Nephron (organoid): ENCODE data around the gene IL1RAPL1.

ENCODE experiments used
- H3K27ac Mint-ChIP-seq, 3 experiments: 2 replicates each; pipeline ENCODE4 v1.8.0; 2020; ENCODE audit warnings: mixed read lengths in 3 of 3, mild to moderate bottlenecking in 2 of 3, moderate library complexity in 1 of 3
- H3K27me3 Mint-ChIP-seq: 2 replicates; pipeline ENCODE4 v1.8.0; 2021; ENCODE audit warnings: low read depth, mild to moderate bottlenecking, moderate library complexity, mixed read lengths
- H3K36me3 Mint-ChIP-seq: 2 replicates; pipeline ENCODE4 v1.8.0; 2020; ENCODE audit warnings: low read depth, mixed read lengths
- H3K4me1 Mint-ChIP-seq: 2 replicates; pipeline ENCODE4 v1.8.0; 2020; ENCODE audit warnings: mixed read lengths
- H3K4me3 Mint-ChIP-seq, 3 experiments: 2 replicates each; pipeline ENCODE4 v1.8.0; 2020; ENCODE audit warnings: mild to moderate bottlenecking in 3 of 3, mixed read lengths in 3 of 3, moderate library complexity in 2 of 3
- H3K9me3 Mint-ChIP-seq: 2 replicates; pipeline ENCODE4 v1.8.0; 2020; ENCODE audit warnings: mixed read lengths
- CTCF ChIP-seq, 3 experiments: fragments of 200-600 bp; sonication (generic); IDR thresholded peaks; one replicate each; pipeline ENCODE4 v1.5.0; 2021; ENCODE audit warnings: antibody characterized with exemption in 3 of 3; ENCODE audit not compliant: unreplicated experiment in 3 of 3

The IL1RAPL1 gene

GRCh38 chrX:29699239-29699638 lies 1112.0 kb downstream of the IL1RAPL1 start:
- Mint-ChIP-seq H3K27ac (no peak overlapping the region), H3K27me3 (no peaks in the 10 kb centered on the region), H3K36me3 (no peaks in the 10 kb centered on the region), H3K9me3 (peaks cover 2% of the 10 kb centered on the region), H3K4me3 (no peak overlapping the region), H3K4me1 (no peaks in the 10 kb centered on the region)
- no peak for TF ChIP-seq CTCF (IDR thresholded peaks at IDR 0.05; ENCODE audit: unreplicated experiment in 3 of 3)

- no peak overlapping the region for H3K4me3 Mint-ChIP-seq
Measured at GRCh38 chrX:29707088-29707487, 1119.8 kb downstream of the IL1RAPL1 start.

DNA sequence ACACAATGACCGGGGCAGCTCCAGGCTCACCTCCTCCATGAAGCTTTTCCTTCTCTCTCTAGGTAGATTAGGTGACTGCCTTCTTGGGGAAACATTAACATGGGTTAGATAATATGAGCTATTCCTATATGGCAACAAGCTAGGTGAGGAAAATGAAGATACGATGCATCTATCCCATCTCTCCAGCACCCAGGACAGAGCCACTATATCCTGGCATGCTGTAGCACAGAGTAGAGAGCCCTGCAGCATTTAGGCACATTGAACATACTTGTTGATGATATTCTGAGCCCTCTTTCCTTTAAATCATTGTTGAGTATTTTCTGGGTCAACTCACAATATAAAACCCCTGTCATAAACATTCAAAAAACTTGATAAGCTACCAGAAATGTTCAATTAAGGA lies 1133.9 kb downstream of the IL1RAPL1 start:
- TF ChIP-seq CTCF (IDR thresholded peaks at IDR 0.05; ENCODE audit: unreplicated experiment in 3 of 3), result no peak
- Mint-ChIP-seq H3K36me3 (no peaks in the 10 kb centered on the region), H3K9me3 (peaks cover 3% of the 10 kb centered on the region), H3K27me3 (no peaks in the 10 kb centered on the region), H3K27ac (no peak overlapping the region), H3K4me1 (no peaks in the 10 kb centered on the region), H3K4me3 (no peak overlapping the region)

More at GRCh38 chrX:29707088-29707487, 1119.8 kb downstream of the IL1RAPL1 start:
- Mint-ChIP-seq H3K27me3 (no peaks in the 10 kb centered on the region), H3K36me3 (peaks cover 22% of the 10 kb centered on the region), H3K4me1 (no peaks in the 10 kb centered on the region), H3K9me3 (peaks cover 34% of the 10 kb centered on the region), H3K27ac (no peak overlapping the region)
- TF ChIP-seq CTCF (IDR thresholded peaks at IDR 0.05; ENCODE audit: unreplicated experiment in 3 of 3), result no peak

GRCh38 chrX:29724316-29724715 lies 1137.1 kb downstream of the IL1RAPL1 start:
- no peak for TF ChIP-seq CTCF (IDR thresholded peaks at IDR 0.05; ENCODE audit: unreplicated experiment in 3 of 3)
- no peaks in the 10 kb centered on the region for H3K9me3 Mint-ChIP-seq
- H3K27me3 Mint-ChIP-seq, result no peaks in the 10 kb centered on the region
- no peaks in the 10 kb centered on the region for H3K4me1 Mint-ChIP-seq
- H3K36me3 Mint-ChIP-seq, result no peaks in the 10 kb centered on the region
- H3K4me3 Mint-ChIP-seq, result no peak overlapping the region
- H3K27ac Mint-ChIP-seq, result no peak overlapping the region

- H3K9me3 Mint-ChIP-seq, result no peaks in the 10 kb centered on the region
- H3K4me3 Mint-ChIP-seq, result no peak overlapping the region
- H3K27ac Mint-ChIP-seq, result no peak overlapping the region
- TF ChIP-seq CTCF (IDR thresholded peaks at IDR 0.05; ENCODE audit: unreplicated experiment in 3 of 3), result no peak
- H3K27me3 Mint-ChIP-seq, result no peaks in the 10 kb centered on the region
- no peaks in the 10 kb centered on the region for H3K4me1 Mint-ChIP-seq
- no peaks in the 10 kb centered on the region for H3K36me3 Mint-ChIP-seq
Measured at GRCh38 chrX:29726811-29727210, 1139.6 kb downstream of the IL1RAPL1 start.

DNA sequence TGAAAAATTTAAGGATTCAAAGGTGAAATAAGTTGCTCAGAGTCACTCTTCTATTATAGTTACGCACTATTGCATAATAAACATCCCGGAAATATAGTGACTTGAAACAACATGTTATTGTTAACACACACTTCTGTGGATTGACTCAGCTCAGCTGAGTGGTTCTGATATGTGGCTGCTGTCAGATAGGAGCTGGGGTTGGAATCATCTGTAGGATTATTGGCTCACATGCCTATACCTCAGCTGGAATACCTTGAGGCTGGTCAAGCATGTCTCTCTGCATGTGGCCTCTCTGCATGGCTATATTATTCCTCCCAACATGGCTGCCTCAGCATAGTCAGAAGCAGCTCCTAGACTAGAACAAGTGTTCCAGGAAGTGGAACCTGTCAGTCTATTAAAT lies 1141.4 kb downstream of the IL1RAPL1 start:
- H3K36me3 Mint-ChIP-seq, result no peaks in the 10 kb centered on the region
- no peak for TF ChIP-seq CTCF (IDR thresholded peaks at IDR 0.05; ENCODE audit: unreplicated experiment in 3 of 3)

More for the DNA sequence above, 1141.4 kb downstream of the IL1RAPL1 start:
- no peaks in the 10 kb centered on the region for H3K4me1 Mint-ChIP-seq
- no peak overlapping the region for H3K4me3 Mint-ChIP-seq
- peak overlapping the region in 2 of 3 experiments; percentile 49 to 52 for H3K27ac Mint-ChIP-seq
- no peaks in the 10 kb centered on the region for H3K27me3 Mint-ChIP-seq
- H3K9me3 Mint-ChIP-seq, result no peaks in the 10 kb centered on the region
